GM19397 (cell line): Measurements from ENCODE around the gene CCDC81.
"Not testable (repeated sequence)": the region's sequence is repeated elsewhere in the genome, so short reads cannot be mapped to it uniquely, and the experiment has no call there.

Experiments used
- ATAC-seq: cut with Tn5 transposase; IDR thresholded peaks from one replicate; pipeline ENCODE4 v1.9.1; 2021; ENCODE audit warnings: mild to moderate bottlenecking, moderate library complexity; ENCODE audit not compliant: unreplicated experiment

CCDC81 gene

GRCh38 chr11:86374586-86374985, at the start of gene CCDC81:
Gene CCDC81, plus strand, starts transcription at chr11:86374887. Its CDS starts 277 bp downstream, at chr11:86375164.
- no peak for ATAC-seq

- no peak for ATAC-seq
Measured at GRCh38 chr11:86335131-86335767, 39.4 kb upstream of the CCDC81 start.

- no peak for ATAC-seq
Measured at GRCh38 chr11:86337227-86337626, 37.5 kb upstream of the CCDC81 start.

- ATAC-seq, result no peak
Measured at GRCh38 chr11:86341382-86341781, 33.3 kb upstream of the CCDC81 start.

- no peak for ATAC-seq
Measured at GRCh38 chr11:86346513-86346912, 28.2 kb upstream of the CCDC81 start.

- ATAC-seq, result no peak
Measured at GRCh38 chr11:86355256-86355655, 19.4 kb upstream of the CCDC81 start.

- ATAC-seq, result not testable (repeated sequence)
Measured at GRCh38 chr11:86357412-86357811, 17.3 kb upstream of the CCDC81 start.

GRCh38 chr11:86358720-86359119, 16.0 kb upstream of the CCDC81 start:
- no peak for ATAC-seq

GRCh38 chr11:86360775-86361395, 13.8 kb upstream of the CCDC81 start:
- ATAC-seq, result no peak

- ATAC-seq, result no peak
Measured at GRCh38 chr11:86363424-86363823, 11.3 kb upstream of the CCDC81 start.

GRCh38 chr11:86365546-86365945, 9.1 kb upstream of the CCDC81 start:
- ATAC-seq, result no peak

- no peak for ATAC-seq
Measured at GRCh38 chr11:86369668-86370067, 5.0 kb upstream of the CCDC81 start.

- ATAC-seq, result no peak
Measured at GRCh38 chr11:86370171-86370570, 4.5 kb upstream of the CCDC81 start.

GRCh38 chr11:86370922-86371594, 3.6 kb upstream of the CCDC81 start:
- ATAC-seq, result no peak

GRCh38 chr11:86372041-86372440, 2.6 kb upstream of the CCDC81 start:
- no peak for ATAC-seq

GRCh38 chr11:86372586-86372985, 2.1 kb upstream of the CCDC81 start:
- ATAC-seq, result no peak

GRCh38 chr11:86374069-86374468, 618 bp upstream of the CCDC81 start:
- ATAC-seq, result no peak

- ATAC-seq, result no peak
Measured at GRCh38 chr11:86377972-86378371, 3.3 kb downstream of the CCDC81 start.

- ATAC-seq, result no peak
Measured at GRCh38 chr11:86380295-86381059, 5.8 kb downstream of the CCDC81 start.

GRCh38 chr11:86383041-86383955, 8.6 kb downstream of the CCDC81 start:
- ATAC-seq, result no peak
